H54 (cell line): ENCODE measurements around the gene GCAT.
"Not testable (repeated sequence)": the region's sequence is repeated elsewhere in the genome, so short reads cannot be mapped to it uniquely, and the experiment has no call there.

Source experiments
- DNase-seq: peaks from one replicate; pipeline ENCODE4 v3.0.0; 2011; ENCODE audit warnings: low spot score, mixed read lengths; ENCODE audit not compliant: insufficient read length
- FAIRE-seq: peaks from 3 replicates; lab custom pipeline; 2011; peaks lifted over from hg19 to GRCh38; lab: Jason Lieb, UNC
- POLR2A ChIP-seq: IDR thresholded peaks from 2 replicates; pipeline ENCODE4 v1.6.1; 2011; ENCODE audit warnings: low read depth, mild to moderate bottlenecking, low read length

Gene GCAT

DNA sequence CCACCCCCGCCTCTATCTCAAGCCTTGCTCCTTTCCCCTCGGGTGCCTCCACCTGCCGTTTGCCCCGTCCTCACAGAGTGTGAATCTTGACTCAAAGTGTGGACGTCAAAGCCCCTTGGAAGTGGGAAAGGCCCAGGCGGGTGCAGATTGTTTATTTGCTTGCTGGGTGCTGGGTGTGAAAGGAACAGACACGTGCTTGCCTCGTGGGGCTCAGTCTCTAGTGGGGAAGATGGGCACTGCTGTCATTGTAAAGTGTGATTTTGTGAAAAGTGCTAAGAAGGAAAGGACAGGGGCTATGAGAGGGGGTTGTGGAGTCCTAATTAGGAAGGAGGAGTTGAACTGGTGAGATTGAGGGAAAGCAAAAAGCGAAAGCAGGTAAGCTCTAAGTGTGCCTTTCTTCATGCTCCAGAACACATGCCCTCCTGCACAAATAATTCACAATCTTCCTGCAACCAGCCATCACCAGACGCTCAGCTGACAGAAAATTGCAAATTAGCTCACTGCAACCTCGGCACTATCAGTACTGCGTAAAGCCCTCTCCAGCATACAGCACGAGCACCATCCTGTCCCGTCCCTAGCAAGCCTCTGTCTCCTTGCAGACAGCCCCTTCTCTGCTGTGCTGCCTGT is 9.7 kb upstream of the GCAT start:
- FAIRE-seq (no peak), DNase-seq (no peak)
- TF ChIP-seq POLR2A = no peak

DNA sequence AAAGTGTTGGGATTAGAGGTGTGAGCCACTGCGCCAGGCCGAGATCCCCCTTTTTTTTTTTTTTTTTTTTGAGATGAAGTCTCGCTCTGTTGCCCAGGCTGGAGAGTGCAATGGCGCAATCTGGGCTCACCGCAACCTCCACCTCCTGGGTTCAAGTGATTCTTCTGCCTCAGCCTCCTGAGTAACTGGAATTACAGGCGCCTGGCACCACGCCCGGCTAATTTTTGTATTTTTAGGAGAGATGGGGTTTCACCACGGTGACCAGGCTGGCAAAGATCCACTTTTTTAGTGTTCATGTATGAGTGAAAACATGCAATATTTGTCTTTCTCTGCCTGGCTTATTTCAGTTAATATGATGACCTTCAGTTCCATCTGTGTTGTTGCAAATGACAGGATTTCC is 7.8 kb upstream of the GCAT start:
- DNase-seq, FAIRE-seq: not testable (repeated sequence)

DNA sequence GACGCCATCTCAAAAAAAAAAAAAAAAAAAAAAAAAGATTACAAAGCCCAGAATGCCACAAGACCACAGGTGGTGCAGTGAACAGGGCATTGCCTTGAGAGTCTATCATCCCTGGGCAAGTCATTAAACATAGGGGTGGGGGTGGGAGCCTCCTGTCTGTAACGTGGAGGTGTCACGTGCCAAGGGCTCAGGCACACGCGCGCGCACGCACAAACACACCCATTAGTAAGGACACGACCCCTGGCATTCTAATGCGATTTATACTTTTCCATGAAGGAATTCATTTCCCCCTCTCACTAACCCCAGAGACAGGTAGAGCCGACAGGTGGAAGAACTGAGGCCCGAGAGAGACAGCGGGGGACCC is 5.8 kb upstream of the GCAT start:
- FAIRE-seq (no peak), DNase-seq (no peak)
- no peak for TF ChIP-seq POLR2A

DNA sequence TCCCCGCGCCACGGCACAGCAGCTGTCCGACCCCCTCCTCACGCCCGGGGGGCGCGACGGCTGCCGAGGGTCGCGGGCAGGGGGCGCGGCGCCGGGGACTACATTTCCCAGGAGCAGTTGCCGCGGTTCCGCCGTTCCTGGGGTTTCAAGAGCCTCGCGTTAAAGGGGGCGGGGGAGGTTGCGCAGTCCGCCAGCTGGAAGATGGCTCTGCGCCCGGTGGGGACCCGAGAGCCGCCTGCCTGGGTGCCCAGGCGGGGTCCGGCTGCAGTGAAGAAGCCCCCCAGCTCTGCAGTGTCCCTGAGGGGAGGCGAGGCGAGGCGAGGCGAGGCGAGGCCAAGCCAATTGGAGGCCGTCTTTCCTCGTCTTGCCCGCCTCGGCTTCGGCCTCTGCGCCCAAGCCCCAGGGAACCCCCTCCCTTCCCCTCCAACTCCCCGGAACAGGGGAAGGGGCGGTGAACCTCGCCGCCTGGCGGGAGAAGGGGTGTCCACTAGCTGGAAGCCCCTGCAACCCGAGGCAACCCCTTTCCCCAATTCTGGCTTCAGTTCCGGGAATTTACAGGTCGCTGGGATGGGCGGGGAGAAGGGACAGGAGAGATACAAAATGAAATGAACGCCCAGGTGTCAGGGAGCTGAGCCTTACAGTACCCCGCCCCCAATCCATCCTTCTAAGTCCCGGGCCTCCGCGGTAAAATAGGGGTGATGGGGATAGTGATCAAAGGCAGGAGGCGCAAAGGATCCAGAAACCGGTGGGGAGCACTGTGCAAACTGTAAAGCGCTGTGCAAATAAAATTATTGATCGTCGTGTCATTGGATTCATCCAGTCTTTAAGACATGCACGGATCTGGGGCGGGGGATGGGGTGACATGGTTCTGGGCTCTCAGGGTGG is 5.2 kb upstream of the GCAT start:
- no peak for DNase-seq
- FAIRE-seq = no peak

DNA sequence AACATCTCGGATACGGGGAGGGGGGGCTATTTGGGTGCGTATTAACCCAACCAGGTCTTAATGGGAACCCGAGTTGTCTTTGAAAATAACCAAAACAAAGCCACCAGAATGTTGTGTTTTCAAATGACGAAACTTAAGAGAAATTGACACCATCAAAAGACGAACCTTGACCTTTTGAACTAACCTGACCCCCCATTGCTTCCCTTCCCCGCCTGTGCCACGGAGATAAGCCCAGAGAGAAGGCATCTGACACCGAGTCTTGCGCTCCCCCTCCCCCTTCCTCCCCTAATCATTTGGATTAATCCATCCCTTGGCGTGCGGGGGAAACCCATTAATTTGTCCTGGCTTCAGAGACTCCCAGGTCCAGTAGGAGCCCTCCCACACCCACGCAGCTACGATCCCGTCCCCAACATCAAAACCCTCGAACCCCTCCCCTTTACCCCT is 4.5 kb upstream of the GCAT start:
- no peak for TF ChIP-seq POLR2A
- DNase-seq (no peak), FAIRE-seq (no peak)

More for the DNA sequence above, 5.2 kb upstream of the GCAT start:
- TF ChIP-seq POLR2A = no peak

DNA sequence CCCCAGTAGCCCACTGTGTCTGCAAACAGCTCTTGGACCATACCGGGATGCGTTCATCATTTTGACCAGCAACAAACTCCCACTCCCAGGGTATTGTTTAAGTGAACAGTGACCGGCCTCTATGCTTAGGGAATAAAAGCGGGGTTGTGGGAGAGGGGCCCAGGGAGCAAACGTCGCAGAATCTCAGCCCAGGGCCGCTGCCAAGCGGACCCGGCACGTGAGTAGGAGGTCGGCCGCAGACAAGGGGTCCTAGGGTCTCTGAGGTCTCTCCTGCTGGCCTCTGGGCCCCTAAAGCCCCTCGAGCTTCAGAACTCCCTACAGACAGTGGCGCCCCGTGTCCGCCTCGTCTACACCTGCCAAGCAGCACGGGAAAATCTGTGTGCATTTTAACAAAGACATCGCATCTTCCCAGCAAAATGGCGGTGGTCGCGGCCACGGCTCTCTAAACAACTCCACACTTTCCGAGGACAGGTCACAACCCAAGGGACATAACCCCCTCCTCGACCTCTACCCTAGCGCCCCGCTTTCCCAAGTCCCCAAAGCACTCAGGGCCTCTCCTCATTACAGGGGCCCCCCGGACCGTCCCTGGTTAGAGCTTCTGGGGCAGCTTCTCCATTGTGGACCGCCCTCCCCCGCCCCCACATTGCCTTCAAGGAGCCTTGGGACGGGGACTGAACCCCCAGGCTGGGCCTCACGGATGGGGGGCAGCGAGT is 3.9 kb upstream of the GCAT start:
- no peak for TF ChIP-seq POLR2A
- FAIRE-seq (no peak), DNase-seq (no peak)

DNA sequence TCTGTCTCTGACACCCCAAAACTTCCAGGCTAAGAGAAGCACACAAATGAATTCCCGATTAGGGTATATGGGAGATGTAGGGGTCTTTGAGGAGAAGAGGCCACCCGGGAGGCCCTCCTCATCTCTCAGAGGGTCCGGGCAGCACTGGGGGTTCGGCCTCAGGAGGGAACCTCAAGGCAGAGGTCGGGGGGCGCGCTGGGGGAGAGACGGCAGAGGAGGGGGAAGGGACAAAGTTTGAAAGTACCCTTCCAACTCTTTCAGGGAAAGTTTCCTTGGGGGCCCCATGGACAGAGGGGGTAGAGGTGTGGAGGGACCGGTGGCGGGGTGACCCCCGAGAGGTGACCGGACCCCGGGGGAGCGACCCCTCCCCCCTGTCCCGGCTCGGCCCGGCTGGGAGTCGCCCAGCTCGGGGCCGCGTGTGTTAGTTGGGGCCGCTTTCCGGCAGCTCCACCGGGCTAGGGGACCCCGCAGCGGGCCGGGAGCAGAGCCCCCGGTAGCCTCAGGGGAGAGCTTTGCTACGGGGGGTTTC is 3.3 kb upstream of the GCAT start:
- FAIRE-seq (no peak), DNase-seq (no peak)
- TF ChIP-seq POLR2A = no peak

DNA sequence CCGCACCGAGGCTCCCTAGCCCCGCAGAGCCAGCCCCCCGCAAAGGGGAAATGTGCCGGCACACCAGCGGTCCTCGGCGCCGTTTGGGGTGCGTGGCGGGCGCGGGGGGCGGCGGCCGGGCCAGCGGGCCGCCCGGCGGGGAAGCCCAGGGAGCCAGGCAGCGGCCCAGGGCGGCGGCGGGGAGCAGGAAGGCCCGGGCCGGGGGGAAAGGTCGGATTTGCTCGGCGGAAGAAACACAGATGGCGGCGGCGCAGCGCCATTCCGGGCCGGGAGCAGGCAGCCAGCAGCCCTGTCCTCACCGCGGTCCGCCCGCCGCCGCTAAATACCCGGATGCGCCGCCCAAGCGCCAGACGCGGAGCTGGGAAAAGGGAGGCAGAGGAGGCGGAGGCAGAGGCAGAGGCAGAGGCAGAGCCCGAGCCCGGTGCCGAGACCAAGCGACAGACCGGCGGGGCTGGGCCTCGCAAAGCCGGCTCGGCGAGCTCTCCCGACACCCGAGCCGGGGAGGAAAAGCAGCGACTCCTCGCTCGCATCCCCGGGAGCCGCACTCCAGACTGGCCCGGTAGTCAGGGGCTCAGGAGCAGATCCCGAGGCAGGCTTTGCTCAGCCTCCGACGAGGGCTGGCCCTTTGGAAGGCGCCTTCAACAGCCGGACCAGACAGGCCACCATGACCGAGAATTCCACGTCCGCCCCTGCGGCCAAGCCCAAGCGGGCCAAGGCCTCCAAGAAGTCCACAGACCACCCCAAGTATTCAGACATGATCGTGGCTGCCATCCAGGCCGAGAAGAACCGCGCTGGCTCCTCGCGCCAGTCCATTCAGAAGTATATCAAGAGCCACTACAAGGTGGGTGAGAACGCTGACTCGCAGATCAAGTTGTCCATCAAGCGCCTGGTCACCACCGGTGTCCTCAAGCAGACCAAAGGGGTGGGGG is 2.6 kb upstream of the GCAT start:
- TF ChIP-seq POLR2A = no peak; the same call in 1 of the 2 replicates
- no peak for FAIRE-seq
- DNase-seq = no peak

DNA sequence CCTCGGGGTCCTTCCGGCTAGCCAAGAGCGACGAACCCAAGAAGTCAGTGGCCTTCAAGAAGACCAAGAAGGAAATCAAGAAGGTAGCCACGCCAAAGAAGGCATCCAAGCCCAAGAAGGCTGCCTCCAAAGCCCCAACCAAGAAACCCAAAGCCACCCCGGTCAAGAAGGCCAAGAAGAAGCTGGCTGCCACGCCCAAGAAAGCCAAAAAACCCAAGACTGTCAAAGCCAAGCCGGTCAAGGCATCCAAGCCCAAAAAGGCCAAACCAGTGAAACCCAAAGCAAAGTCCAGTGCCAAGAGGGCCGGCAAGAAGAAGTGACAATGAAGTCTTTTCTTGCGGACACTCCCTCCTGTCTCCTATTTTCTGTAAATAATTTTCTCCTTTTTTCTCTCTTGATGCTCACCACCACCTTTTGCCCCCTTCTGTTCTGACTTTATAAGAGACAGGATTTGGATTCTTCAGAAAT is 1.9 kb upstream of the GCAT start:
- DNase-seq (no peak), FAIRE-seq (no peak)
- TF ChIP-seq POLR2A = no peak

DNA sequence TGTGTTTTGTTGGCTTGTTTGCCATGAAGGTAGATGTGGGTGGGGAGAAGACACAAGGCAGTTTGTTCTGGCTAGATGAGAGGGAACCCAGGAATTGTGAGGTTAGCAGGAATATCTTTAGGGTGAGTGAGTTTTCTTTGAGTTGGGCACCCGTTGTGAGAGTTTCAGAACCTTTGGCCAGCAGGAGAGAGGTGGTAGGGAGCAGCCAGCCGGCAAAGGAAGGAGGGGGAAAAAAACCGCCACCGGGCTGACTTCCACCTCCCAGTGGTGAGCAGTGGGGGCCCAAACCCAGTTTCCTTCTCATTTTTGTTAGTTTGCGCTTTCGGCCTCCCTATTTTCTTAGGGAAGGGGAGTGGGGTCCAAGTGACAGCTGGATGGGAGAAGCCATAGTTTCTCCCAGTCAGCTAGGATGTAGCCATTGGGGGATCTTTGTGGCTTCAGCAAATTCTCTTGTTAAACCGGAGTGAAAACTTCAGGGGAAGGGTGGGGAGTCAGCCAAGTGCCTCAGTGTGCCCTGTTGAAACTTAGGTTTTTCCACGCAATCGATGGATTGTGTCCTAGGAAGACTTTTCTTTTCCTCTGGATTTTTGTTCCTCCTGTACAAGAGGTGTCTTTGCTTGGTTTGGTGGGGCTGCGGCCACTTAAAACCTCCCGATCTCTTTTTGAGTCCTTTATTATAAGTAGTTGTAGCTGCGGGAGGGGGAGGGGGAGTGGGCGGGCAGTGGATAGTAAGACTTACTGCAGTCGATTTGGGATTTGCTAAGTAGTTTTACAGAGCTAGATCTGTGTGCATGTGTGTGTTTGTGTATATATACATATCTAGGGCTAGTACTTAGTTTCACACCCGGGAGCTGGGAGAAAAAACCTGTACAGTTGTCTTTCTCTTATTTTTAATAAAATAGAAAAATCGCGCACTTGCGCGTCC is 1.1 kb upstream of the GCAT start:
- TF ChIP-seq POLR2A = no peak
- FAIRE-seq = no peak
- DNase-seq = no peak

DNA sequence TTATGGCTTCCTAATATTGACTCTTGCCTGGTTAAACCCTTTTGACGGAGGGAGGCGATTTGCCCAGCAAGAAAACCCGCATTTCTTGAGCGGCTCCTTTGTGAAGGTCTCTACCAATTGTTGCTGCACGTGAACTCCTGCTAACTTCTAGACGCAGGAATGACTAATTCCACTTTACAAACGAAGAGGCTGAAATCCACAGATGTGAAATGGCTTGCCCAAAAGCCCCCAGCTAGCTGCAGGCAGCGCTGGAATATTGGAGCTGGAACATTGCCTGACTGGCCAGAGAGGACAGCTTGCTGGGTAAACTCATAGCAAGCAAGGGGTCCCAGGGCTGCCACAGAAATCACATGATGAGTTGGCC is 542 bp downstream of the GCAT start:
- FAIRE-seq (no peak), DNase-seq (no peak)
- no peak for TF ChIP-seq POLR2A
